ENCODE results near the gene EVC2. TPM values are rescaled to one million over a fixed set of nuclear protein-coding genes. Genes with fewer than 3 reads are reported as not detected.

Gene EVC2
- total RNA-seq, 1 donor from 2014 or later: 5.5 TPM

GRCh38 chr4:5626913-5627312 is 81.4 kb downstream of the EVC2 start:
- DNase-seq (ENCODE audit: low spot score): no peak
- H3K4me1 Mint-ChIP-seq (ENCODE audit: low read depth): no peaks in the 10 kb centered on the region
- no peaks in the 10 kb centered on the region for H3K27me3 Mint-ChIP-seq (ENCODE audit: low read depth)
- H3K36me3 Mint-ChIP-seq (ENCODE audit: low read depth): peaks cover 40% of the 10 kb centered on the region
- no peak overlapping the region for H3K27ac Mint-ChIP-seq (ENCODE audit: unreplicated experiment)
- H3K9me3 Mint-ChIP-seq (ENCODE audit: low read depth): no peaks in the 10 kb centered on the region
- no peak for TF ChIP-seq CTCF (IDR thresholded peaks at IDR 0.05)
- H3K4me3 Mint-ChIP-seq (ENCODE audit: unreplicated experiment): no peak overlapping the region

- H3K27me3 Mint-ChIP-seq (ENCODE audit: low read depth): no peaks in the 10 kb centered on the region
- DNase-seq (ENCODE audit: low spot score): no peak
- H3K4me3 Mint-ChIP-seq (ENCODE audit: unreplicated experiment): no peak overlapping the region
- no peak overlapping the region for H3K27ac Mint-ChIP-seq (ENCODE audit: unreplicated experiment)
- no peaks in the 10 kb centered on the region for H3K9me3 Mint-ChIP-seq (ENCODE audit: low read depth)
- peaks cover 30% of the 10 kb centered on the region for H3K36me3 Mint-ChIP-seq (ENCODE audit: low read depth)
- no peak for TF ChIP-seq CTCF (IDR thresholded peaks at IDR 0.05)
- no peaks in the 10 kb centered on the region for H3K4me1 Mint-ChIP-seq (ENCODE audit: low read depth)
Measured at GRCh38 chr4:5622596-5622995, 85.8 kb downstream of the EVC2 start.

- Mint-ChIP-seq H3K4me1 (ENCODE audit: low read depth) (peaks cover 3% of the 10 kb centered on the region), H3K27me3 (ENCODE audit: low read depth) (no peaks in the 10 kb centered on the region), H3K9me3 (ENCODE audit: low read depth) (no peaks in the 10 kb centered on the region), H3K36me3 (ENCODE audit: low read depth) (peaks cover 37% of the 10 kb centered on the region), H3K27ac (ENCODE audit: unreplicated experiment) (no peak overlapping the region), H3K4me3 (ENCODE audit: unreplicated experiment) (no peak overlapping the region)
- no peak for TF ChIP-seq CTCF (IDR thresholded peaks at IDR 0.05)
- no peak for DNase-seq (ENCODE audit: low spot score)
Measured at GRCh38 chr4:5619913-5620625, 88.3 kb downstream of the EVC2 start.

- Mint-ChIP-seq H3K36me3 (ENCODE audit: low read depth) (peaks cover 39% of the 10 kb centered on the region), H3K27ac (ENCODE audit: unreplicated experiment) (no peak overlapping the region), H3K4me3 (ENCODE audit: unreplicated experiment) (no peak overlapping the region), H3K4me1 (ENCODE audit: low read depth) (peaks cover 3% of the 10 kb centered on the region), H3K27me3 (ENCODE audit: low read depth) (no peaks in the 10 kb centered on the region), H3K9me3 (ENCODE audit: low read depth) (no peaks in the 10 kb centered on the region)
- no peak for DNase-seq (ENCODE audit: low spot score)
- TF ChIP-seq CTCF (IDR thresholded peaks at IDR 0.05): no peak
Measured at GRCh38 chr4:5618051-5618960, 90.1 kb downstream of the EVC2 start.

GRCh38 chr4:5616331-5616950 is 91.9 kb downstream of the EVC2 start:
- H3K4me1 Mint-ChIP-seq (ENCODE audit: low read depth): peaks cover 6% of the 10 kb centered on the region
- no peaks in the 10 kb centered on the region for H3K27me3 Mint-ChIP-seq (ENCODE audit: low read depth)
- H3K27ac Mint-ChIP-seq (ENCODE audit: unreplicated experiment): no peak overlapping the region
- no peak for TF ChIP-seq CTCF (IDR thresholded peaks at IDR 0.05)
- DNase-seq (ENCODE audit: low spot score): no peak
- peaks cover 41% of the 10 kb centered on the region for H3K36me3 Mint-ChIP-seq (ENCODE audit: low read depth)
- no peak overlapping the region for H3K4me3 Mint-ChIP-seq (ENCODE audit: unreplicated experiment)
- H3K9me3 Mint-ChIP-seq (ENCODE audit: low read depth): no peaks in the 10 kb centered on the region

Data from chondrocyte (in vitro differentiated cells).